T1000 (cell line): Measurements from ENCODE around the gene ETS1.

Experiments used
- DNase-seq: peaks from one replicate; lab custom pipeline; 2025; ENCODE audit warnings: mixed read lengths; lab: John Stamatoyannopoulos, UW

Gene ETS1

DNA sequence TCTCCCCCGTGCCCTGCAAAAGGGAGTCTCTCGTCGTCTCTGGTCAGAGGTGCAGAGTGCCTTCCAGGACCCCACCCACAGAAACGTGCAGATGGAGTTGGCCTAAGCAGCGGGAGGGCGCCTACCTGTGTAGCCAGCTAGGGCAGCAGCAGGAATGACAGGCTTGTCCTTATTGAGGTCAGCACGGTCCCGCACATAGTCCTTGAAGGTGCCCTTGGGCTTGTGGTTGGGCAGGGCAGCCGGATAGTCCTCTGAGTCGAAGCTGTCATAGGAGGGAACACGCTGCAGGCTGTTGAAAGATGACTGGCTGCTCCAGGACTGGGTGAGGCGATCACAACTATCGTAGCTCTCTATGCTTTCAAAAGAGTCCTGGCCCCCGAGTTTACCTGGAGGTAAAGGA, 107.3 kb downstream of the ETS1 start:
- DNase-seq: no peak

GRCh38 chr11:128479144-128479543, 108.2 kb downstream of the ETS1 start:
- no peak for DNase-seq

GRCh38 chr11:128478305-128478704, 109.1 kb downstream of the ETS1 start:
- no peak for DNase-seq

DNA sequence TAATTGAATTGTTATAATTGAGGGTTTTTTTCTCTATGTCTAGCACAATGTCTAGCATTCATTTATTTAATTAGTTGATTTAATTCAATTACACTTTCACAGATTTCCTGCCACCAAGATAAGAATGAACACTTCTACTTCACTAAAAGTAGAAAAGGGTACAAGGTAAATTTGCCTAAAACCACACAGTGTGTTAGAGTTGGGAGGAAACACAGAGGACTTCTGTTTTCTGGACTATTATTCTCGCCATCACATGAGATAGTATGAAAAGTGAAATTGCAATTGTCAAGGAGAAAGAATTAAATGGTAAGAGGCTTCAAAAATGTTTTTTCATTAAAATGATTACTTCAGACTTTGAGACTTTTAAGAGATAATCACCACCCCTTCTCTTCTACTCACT, 109.5 kb downstream of the ETS1 start:
- DNase-seq: no peak

GRCh38 chr11:128477278-128477677, 110.1 kb downstream of the ETS1 start:
- DNase-seq: no peak

GRCh38 chr11:128476729-128477128, 110.6 kb downstream of the ETS1 start:
- DNase-seq: no peak

- DNase-seq: no peak
These were observed 111.3 kb downstream of the ETS1 start for GRCh38 chr11:128476049-128476448.

- no peak for DNase-seq
These were observed 113.1 kb downstream of the ETS1 start for GRCh38 chr11:128474036-128474874.

DNA sequence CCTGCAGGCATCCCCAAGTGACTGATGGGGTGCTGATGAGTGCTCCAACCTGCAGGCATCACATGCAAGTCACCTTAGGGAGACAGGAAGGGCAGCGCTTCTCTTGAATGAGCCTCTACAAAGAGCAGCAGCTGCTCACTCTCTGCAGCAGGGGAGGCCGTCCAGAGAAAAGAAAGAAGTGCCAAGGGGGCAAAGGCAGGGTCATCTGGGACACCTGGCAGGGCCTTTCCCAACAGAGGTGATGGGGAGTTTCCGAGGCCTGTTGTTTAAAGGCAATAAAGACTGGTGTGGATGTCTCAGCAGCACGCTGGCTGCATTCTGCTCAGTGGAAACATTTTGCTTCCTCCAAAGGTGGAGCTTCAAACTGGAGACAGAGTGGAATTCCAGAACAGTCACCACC, 113.7 kb downstream of the ETS1 start:
- no peak for DNase-seq

GRCh38 chr11:128472128-128473089, 114.9 kb downstream of the ETS1 start:
- no peak for DNase-seq

GRCh38 chr11:128471138-128471661, 116.2 kb downstream of the ETS1 start:
- DNase-seq: no peak

- DNase-seq: no peak
These were observed 117.3 kb downstream of the ETS1 start for GRCh38 chr11:128470081-128470480.

- DNase-seq: no peak
These were observed 118.1 kb downstream of the ETS1 start for GRCh38 chr11:128469220-128469619.

DNA sequence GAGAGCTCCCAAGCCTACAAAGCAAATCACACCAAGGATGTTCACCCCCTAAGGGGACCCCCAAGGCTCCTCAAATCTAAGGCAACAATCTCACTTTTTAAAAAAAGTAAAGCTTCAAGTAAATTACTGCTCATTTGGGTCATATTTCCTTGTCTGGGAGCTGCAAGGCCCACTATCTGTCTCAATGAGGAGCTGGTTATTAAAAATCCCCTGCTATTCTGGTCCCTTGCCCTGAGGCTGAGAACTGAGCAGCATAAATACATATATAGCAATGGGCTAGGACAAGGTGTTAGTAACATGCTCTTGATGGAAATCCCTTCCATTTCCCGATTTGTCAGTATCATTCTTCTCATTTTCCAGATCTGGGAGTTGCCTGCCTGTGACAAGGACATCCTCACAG, 119.2 kb downstream of the ETS1 start:
- no peak for DNase-seq

DNA sequence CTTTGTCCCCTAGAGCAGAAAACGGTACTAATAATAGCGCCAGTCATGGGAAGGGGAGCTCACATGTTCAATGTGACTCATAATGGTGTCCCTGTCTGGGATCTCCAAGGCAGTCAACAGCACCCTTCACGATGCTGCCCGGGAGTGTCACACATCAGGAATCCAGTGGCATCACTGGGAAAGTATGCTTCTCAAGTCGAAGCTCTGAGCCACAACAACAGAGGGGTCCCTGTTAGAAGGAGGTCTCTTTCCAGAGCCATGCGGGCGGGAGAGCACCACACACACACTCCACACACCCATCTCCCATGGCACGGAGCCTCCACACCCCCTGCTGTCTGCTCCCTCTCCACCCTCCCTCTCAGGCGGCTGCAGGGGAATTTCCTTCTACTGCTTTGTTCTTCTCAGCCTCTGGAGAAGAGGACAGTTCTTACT, 119.7 kb downstream of the ETS1 start:
- peak; percentile 77 for DNase-seq

- no peak for DNase-seq
These were observed 120.3 kb downstream of the ETS1 start for GRCh38 chr11:128467041-128467440.

GRCh38 chr11:128465946-128466705, 121.2 kb downstream of the ETS1 start:
- DNase-seq: no peak

DNA sequence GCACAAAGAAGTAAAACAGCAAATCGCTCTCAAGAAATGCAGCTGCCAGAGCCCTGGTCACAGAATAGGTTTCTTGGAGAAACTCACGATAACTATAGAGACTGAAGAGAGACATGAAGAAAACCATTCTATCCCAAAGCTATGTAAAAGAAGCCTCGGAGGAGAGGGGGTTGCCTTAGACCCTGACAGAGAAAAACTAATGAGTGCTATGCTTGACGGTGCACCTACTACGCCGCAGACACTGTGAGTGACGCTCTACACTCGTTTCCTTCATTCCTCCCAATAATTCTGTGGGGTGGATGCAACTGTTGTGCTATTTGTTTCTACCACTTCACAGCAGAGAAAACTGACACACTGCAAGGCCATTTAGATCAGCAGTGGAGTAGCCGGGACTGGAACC, 121.8 kb downstream of the ETS1 start:
- no peak for DNase-seq

DNA sequence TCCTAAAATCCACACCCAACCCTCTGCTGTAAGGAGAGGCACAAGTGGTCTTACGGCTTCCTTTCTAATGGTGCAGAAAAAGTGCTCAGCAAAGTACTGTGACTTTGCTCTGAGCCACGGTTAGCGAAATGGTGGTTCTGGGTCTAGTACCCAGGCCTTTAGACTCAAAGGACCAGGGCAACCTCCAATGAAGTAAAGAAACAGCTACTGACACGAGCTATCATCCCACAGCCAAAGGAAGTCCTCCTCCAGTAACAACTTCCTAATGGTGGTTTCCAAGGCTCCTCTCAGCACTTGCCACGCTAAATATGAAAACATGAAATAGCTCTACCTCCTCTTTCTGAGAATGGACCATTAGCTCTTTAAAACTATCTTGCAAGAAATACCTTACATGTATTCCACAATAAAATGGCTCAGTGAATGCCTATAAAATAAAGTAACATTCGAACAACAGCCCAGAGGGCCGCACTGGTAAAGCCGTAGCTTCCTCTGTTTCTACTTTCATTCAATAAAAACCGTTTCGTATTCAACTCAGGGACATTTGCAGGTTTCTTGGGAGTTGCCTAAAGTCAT, 122.4 kb downstream of the ETS1 start:
- DNase-seq: no peak

GRCh38 chr11:128463979-128464378, 123.4 kb downstream of the ETS1 start:
- no peak for DNase-seq

- DNase-seq: no peak
These were observed 124.0 kb downstream of the ETS1 start for GRCh38 chr11:128463371-128463829.
